GM13977 (cell line): Measurements from ENCODE around the gene JADE1.

Source experiments
- DNase-seq: peaks from one replicate; pipeline ENCODE4 v3.0.0; 2012; ENCODE audit warnings: low spot score
- in situ Hi-C: fragments of 300-500 bp; cut with MboI; formaldehyde crosslinking; loops from one replicate; pipeline ENCODE4 v1.12.0; 2022; ENCODE audit warnings: low sequenced_read_pairs, low pct_unique_long_range_greater_than_20kb, mixed read lengths, inconsistent platforms; ENCODE audit not compliant: unreplicated experiment
- TF ChIP-seq, protein P1 (sequence below): IDR thresholded peaks from 2 replicates; pipeline ENCODE4 v1.5.1; 2012; ENCODE audit warnings: mild to moderate bottlenecking, control low read depth; ENCODE audit not compliant: insufficient read depth; ENCODE audit errors: extremely low read depth, missing control alignments

The JADE1 gene

DNA sequence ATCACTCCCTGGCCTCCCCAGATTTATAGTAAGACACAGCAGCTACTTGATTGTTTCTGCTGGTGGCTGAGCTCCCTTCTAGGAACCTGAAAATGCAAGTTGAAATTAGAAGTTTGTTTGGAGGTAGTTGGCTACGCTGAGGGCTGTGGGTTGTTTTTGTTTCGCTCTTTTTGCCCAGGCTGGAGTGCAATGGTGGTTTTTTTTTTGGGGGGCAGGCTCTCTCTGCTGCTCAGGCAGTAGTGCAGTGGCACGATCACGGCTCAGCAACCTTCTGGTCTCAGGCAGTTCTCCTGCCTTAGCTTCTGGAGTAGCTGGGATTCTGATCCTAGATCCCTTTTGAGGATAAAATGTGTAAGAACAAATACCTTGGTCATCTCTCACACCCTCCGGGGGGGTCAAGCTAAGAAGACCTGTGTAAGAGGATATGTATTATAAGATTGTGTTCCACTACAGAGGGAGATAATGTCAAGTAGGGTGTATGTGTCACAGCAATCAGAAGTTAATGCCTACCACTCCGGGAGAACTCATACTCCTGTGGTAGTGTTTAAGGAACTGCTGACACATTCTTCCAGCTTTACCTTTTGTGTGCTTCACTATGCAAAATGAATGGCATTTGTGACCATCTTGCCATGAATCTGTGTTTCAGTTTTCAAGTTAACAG lies 9.7 kb downstream of the JADE1 start:
- DNase-seq = no peak
- in situ Hi-C loops = loop anchor here (10.0 to 25.0 kb wide), 2 partner anchors 46 to 632 kb away; no protein-coding TSS in a partner anchor
- TF ChIP-seq, protein P1, sequence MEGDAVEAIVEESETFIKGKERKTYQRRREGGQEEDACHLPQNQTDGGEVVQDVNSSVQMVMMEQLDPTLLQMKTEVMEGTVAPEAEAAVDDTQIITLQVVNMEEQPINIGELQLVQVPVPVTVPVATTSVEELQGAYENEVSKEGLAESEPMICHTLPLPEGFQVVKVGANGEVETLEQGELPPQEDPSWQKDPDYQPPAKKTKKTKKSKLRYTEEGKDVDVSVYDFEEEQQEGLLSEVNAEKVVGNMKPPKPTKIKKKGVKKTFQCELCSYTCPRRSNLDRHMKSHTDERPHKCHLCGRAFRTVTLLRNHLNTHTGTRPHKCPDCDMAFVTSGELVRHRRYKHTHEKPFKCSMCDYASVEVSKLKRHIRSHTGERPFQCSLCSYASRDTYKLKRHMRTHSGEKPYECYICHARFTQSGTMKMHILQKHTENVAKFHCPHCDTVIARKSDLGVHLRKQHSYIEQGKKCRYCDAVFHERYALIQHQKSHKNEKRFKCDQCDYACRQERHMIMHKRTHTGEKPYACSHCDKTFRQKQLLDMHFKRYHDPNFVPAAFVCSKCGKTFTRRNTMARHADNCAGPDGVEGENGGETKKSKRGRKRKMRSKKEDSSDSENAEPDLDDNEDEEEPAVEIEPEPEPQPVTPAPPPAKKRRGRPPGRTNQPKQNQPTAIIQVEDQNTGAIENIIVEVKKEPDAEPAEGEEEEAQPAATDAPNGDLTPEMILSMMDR = no peak

DNA sequence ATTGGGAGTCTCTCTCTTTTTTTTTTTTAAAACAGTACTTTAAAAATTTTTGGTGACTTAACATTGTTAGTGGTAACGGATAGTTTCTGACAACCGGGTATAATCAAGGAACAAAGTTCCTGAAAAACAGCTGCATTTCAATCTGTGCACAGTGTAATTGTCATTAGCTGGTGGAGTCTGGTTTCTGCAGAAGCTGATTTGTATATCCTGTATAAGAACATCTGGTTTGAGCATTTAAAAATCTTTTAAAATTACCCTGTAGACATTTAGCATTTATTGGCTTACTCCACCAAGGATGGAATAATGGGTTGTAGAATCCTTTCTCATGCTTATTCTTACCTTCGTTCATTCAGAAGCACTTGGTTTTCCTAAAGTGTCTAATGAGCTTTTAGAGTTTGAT lies 11.2 kb downstream of the JADE1 start:
- in situ Hi-C loops = loop anchor here (25.0 kb wide), 1 partner anchor 633 kb away; no protein-coding TSS in a partner anchor
- no peak for DNase-seq

DNA sequence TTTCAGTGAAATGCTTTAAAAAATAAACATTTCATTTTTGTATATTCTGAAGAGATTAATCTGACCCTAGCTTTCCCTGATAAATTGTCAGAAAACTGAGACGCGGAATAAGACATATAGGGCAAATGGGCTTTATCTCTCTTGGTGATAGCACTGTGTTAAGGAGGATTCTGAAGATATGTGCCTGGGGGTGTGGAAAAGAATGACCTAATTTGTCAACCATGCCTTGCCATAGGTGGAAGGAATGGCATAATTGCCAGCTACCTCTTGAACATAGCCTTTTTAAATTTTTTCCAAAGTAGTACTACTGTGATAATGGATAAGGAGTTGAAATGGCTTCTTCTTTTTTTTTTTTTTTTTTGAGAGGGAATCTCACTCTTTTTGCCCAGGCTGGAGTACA lies 11.7 kb downstream of the JADE1 start:
- TF ChIP-seq, protein P1 = no peak
- in situ Hi-C loops = loop anchor here (25.0 kb wide), 1 partner anchor 634 kb away; no protein-coding TSS in a partner anchor

More for the DNA sequence above, 11.2 kb downstream of the JADE1 start:
- TF ChIP-seq, protein P1 = no peak

DNA sequence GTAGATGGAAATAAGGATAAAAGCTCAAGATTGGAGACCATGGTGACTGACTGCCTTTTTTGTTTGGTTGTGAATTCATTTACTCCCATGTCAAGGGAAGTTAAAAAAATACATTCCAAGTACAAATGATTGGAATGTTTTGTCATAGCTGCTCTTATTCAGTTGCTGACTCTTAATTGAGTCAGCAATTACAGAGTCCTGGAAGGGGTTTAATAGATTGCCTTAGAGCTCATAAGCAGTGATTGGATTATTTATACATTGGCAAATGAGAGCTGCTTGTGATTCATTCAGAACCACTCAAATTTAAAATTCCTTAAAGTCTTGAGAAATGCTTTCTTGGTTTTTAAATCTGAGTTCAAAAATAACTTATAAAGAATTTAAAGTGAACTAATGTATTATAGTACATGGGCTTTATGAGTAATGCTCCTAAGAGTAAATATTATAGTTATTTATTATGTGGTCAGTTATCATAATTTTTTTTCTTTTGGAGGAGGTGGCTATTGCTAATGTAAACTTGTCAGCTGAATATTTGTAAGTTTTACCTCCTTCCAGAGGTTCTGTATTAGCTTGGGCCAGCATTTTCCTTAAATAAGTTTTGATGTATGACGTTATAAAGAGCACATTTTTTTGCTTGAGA lies 13.6 kb downstream of the JADE1 start:
- DNase-seq = no peak
- TF ChIP-seq, protein P1 = no peak
- in situ Hi-C loops = loop anchor here (25.0 kb wide), 1 partner anchor 636 kb away; no protein-coding TSS in a partner anchor

More for the DNA sequence above, 11.7 kb downstream of the JADE1 start:
- DNase-seq = no peak

DNA sequence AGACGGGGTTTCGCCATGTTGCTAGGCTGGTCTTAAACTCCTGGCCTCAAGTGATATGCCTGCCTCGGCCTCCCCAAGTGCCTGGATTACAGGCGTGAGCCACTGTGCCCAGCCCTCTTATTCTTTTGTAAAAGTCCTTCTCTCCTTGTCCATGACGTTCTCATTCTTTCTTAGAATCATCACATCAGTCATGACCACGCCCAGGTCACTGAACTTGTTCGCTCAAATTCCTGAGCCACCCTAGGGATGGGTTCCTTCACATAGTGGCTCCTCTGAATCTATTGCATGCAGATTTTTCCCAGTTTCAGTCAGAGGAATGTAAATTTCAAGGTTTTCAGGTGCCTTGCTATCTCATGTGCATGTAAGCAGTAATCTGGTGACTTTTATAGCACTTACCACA lies 15.7 kb downstream of the JADE1 start:
- TF ChIP-seq, protein P1 = no peak
- DNase-seq = no peak
- in situ Hi-C loops = no loop called here

DNA sequence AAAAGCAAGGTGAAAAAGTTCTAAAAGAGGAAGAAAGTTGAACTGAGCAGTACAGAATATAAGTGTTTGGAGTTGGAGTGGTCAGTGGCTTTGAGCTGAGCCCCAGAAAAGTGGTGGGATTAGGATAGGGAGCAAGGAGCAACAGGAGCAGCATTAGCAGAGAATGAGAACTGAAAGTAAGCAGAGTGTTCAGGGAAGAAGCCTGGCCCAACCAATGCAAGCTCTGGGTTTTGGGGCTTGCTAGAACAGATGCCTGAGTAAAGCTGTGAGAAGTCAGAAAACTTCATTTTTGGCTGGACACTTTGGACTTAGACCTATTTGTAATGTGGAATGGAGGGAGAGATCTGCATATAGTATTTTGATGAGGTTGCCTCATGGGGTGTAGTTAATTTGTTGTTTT lies 17.8 kb downstream of the JADE1 start:
- in situ Hi-C loops = no loop called here
- TF ChIP-seq, protein P1 = no peak
- DNase-seq = no peak
